ENCODE data around the gene ATRNL1. TPM values are rescaled to one million over a fixed set of nuclear protein-coding genes. Genes with fewer than 3 reads are reported as not detected.

The ATRNL1 gene
- polyA plus RNA-seq, 2 of the 4 experiments (the other 2 are of a cell fraction): 0.13 to 0.34 TPM

DNA sequence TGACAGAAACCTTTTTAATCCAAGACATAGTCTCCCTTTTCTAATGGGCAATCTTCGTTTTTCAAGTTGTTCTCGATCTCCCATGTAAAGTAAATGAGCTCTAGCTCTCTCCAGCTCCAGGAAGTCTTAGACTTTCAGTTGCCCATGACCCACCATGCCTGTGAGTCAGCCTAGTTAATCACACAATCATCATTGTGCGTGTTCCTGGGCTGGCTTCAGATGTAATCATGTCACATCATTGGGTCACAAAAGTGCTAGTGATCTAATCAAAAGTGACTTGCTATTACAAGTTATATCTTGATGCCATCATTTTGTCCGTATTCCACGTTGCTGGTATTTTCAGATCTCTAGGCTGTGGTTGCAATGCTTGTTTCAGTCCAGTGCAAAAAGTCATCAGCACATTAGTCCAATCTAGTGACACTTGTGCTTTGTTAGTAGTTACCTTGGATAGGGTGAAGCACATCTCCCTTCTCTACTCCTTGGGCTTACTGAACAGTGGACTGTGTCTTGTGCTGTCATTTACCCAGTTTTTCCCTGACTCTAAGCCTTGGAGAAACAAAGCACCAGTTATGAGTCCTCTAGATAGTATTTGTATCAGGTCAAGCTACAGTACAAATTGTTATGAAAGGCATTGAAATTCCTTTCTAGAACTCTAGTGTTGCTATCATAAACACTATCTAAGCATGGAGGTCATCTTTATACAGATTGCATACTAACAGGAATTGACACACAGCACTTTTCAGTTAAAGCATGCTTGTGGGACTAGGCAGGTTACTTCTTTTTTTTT, 863.3 kb downstream of the ATRNL1 start:
- H3K4me3 ChIP-seq: no peak overlapping the region
- H3K9me3 ChIP-seq: no peaks in the 10 kb centered on the region
- no peak for TF ChIP-seq RCOR1 (IDR thresholded peaks at IDR 0.05; ENCODE audit: low read depth, low read length)
- TF ChIP-seq EP300 (IDR thresholded peaks at IDR 0.05): no peak
- no peak for TF ChIP-seq JUN (IDR thresholded peaks at IDR 0.05)
- no peak for TF ChIP-seq ELK1 (IDR thresholded peaks at IDR 0.05; ENCODE audit: low read depth, low read length)
- no peak for TF ChIP-seq GATA3 (IDR thresholded peaks at IDR 0.05; ENCODE audit: borderline replicate concordance)
- DNase-seq (ENCODE audit: low read depth in 1 of 2, low spot score in 1 of 2) (no peak), FAIRE-seq (no peak), ATAC-seq (no peak)
- H3K27ac ChIP-seq: no peak overlapping the region
- CTCF ChIA-PET: no interaction called here
- 49% methylated on average over 5 of the region's 5 CpGs for WGBS (ENCODE audit: missing lambda C conversion rate)
- H3K4me2 ChIP-seq: no peak overlapping the region
- POLR2A ChIA-PET: no interaction called here
- H3K4me1 ChIP-seq: peaks cover 13% of the 10 kb centered on the region; the same call in 2 of the 3 replicates

GRCh38 chr10:115957012-115957399, 863.8 kb downstream of the ATRNL1 start:
- ATAC-seq (no peak), DNase-seq (ENCODE audit: low read depth in 1 of 2, low spot score in 1 of 2) (no peak), FAIRE-seq (no peak)
- no peaks in the 10 kb centered on the region for H3K9me3 ChIP-seq
- POLR2A ChIA-PET: no interaction called here
- H3K27ac ChIP-seq: no peak overlapping the region
- CTCF ChIA-PET: no interaction called here
- TF ChIP-seq ZSCAN20 (CRISPR knock-in tag; IDR thresholded peaks at IDR 0.05) (no peak), BHLHE40 (IDR thresholded peaks at IDR 0.05; ENCODE audit: low read depth, low read length) (no peak)
- TF ChIP-seq, protein P1, sequence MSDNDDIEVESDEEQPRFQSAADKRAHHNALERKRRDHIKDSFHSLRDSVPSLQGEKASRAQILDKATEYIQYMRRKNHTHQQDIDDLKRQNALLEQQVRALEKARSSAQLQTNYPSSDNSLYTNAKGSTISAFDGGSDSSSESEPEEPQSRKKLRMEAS (IDR thresholded peaks at IDR 0.05): no peak
- no peak overlapping the region for H3K4me3 ChIP-seq
- WGBS (ENCODE audit: missing lambda C conversion rate): 61% methylated on average over 2 of the region's 2 CpGs
- peaks cover 13% of the 10 kb centered on the region; the same call in 2 of the 3 replicates for H3K4me1 ChIP-seq
- H3K4me2 ChIP-seq: no peak overlapping the region

GRCh38 chr10:115957786-115958442, 864.7 kb downstream of the ATRNL1 start:
- WGBS (ENCODE audit: missing lambda C conversion rate): 68% methylated on average over 5 of the region's 5 CpGs
- POLR2A ChIA-PET: no interaction called here
- FAIRE-seq: no peak
- TF ChIP-seq POLR2A (IDR thresholded peaks at IDR 0.05; ENCODE audit: low read length) (no peak), KDM5A (IDR thresholded peaks at IDR 0.05) (no peak), MAZ (IDR thresholded peaks at IDR 0.05; ENCODE audit: borderline replicate concordance, low read depth, low read length) (no peak), RAD21 (conservative IDR thresholded peaks at IDR 0.05 in 1 of 2, IDR thresholded peaks at IDR 0.05 in 1 of 2) (no peak), CEBPB (IDR thresholded peaks at IDR 0.05) (no peak), MYC (IDR thresholded peaks at IDR 0.05; ENCODE audit: borderline replicate concordance, low read length) (no peak), GATA3 (IDR thresholded peaks at IDR 0.05; ENCODE audit: borderline replicate concordance) (no peak), E2F6 (IDR thresholded peaks at IDR 0.05; ENCODE audit: borderline replicate concordance, low read depth) (no peak), CHD4 (IDR thresholded peaks at IDR 0.05; ENCODE audit: borderline replicate concordance) (no peak), JUNB (IDR thresholded peaks at IDR 0.05) (no peak), POLR2AphosphoS2 (conservative IDR thresholded peaks at IDR 0.05; ENCODE audit: low read length) (no peak), MAFK (IDR thresholded peaks at IDR 0.05; ENCODE audit: partially characterized antibody) (no peak), RARB (CRISPR knock-in tag; IDR thresholded peaks at IDR 0.05) (no peak), RCOR1 (IDR thresholded peaks at IDR 0.05; ENCODE audit: low read depth, low read length) (no peak), HDAC2 (IDR thresholded peaks at IDR 0.05) (no peak), BCL3 (IDR thresholded peaks at IDR 0.05) (no peak), PHF8 (IDR thresholded peaks at IDR 0.05; ENCODE audit: borderline replicate concordance, low read depth) (no peak)
- TF ChIP-seq, protein P2, sequence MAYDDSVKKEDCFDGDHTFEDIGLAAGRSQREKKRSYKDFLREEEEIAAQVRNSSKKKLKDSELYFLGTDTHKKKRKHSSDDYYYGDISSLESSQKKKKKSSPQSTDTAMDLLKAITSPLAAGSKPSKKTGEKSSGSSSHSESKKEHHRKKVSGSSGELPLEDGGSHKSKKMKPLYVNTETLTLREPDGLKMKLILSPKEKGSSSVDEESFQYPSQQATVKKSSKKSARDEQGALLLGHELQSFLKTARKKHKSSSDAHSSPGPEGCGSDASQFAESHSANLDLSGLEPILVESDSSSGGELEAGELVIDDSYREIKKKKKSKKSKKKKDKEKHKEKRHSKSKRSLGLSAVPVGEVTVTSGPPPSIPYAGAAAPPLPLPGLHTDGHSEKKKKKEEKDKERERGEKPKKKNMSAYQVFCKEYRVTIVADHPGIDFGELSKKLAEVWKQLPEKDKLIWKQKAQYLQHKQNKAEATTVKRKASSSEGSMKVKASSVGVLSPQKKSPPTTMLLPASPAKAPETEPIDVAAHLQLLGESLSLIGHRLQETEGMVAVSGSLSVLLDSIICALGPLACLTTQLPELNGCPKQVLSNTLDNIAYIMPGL (CRISPR knock-in tag; IDR thresholded peaks at IDR 0.05; ENCODE audit: borderline replicate concordance): no peak
- TF ChIP-seq, protein P3, sequence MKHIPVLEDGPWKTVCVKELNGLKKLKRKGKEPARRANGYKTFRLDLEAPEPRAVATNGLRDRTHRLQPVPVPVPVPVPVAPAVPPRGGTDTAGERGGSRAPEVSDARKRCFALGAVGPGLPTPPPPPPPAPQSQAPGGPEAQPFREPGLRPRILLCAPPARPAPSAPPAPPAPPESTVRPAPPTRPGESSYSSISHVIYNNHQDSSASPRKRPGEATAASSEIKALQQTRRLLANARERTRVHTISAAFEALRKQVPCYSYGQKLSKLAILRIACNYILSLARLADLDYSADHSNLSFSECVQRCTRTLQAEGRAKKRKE (CRISPR knock-in tag; IDR thresholded peaks at IDR 0.05; ENCODE audit: low read depth): no peak
- Histone ChIP-seq H3K9me3 (no peaks in the 10 kb centered on the region), H3K27ac (no peak overlapping the region), H3K4me1 (peaks cover 11% of the 10 kb centered on the region; the same call in 2 of the 3 replicates), H3K4me2 (no peak overlapping the region), H3K4me3 (no peak overlapping the region)
- DNase-seq (ENCODE audit: low read depth in 1 of 2, low spot score in 1 of 2): no peak
- no peak for ATAC-seq
- CTCF ChIA-PET: no interaction called here

Data from A549 (cell line).